Activated B cell treated with CpG ODN at 0.5 μM for 24 hours (primary cell): ENCODE data around the gene TSSK6. TPM values are rescaled to one million over a fixed set of nuclear protein-coding genes. Genes with fewer than 3 reads are reported as not detected.
A peak's percentile ranks its signal among the peaks of the same experiment; 100 is the strongest.

Source experiments
- ATAC-seq: fragments of 200-7000 bp; cut with Tn5 transposase; one replicate; pipeline ENCODE4 v1.10.0; 2021; ENCODE audit warnings: low read depth, mild to moderate bottlenecking, moderate library complexity
- CTCF ChIA-PET: fragments of 350-600 bp; sonication (Branson Sonifier 250); formaldehyde crosslinking; loops from one replicate; lab custom pipeline; 2021; ENCODE audit warnings: antibody characterized with exemption; lab: Charles Lee
- POLR2A ChIA-PET: fragments of 350-600 bp; sonication (Branson Sonifier 250); formaldehyde crosslinking; loops from one replicate; lab custom pipeline; 2021; ENCODE audit warnings: antibody characterized with exemption; lab: Charles Lee
- DNase-seq: peaks from one replicate; pipeline ENCODE4 v3.0.0; 2022
- H3K27ac Mint-ChIP-seq: one replicate; pipeline ENCODE4 v1.8.0; 2020; ENCODE audit warnings: mixed read lengths
- H3K27me3 Mint-ChIP-seq: one replicate; pipeline ENCODE4 v1.8.0; 2021; ENCODE audit warnings: mixed read lengths
- H3K36me3 Mint-ChIP-seq: one replicate; pipeline ENCODE4 v1.8.0; 2021; ENCODE audit warnings: low read depth, mixed read lengths
- H3K4me1 Mint-ChIP-seq: one replicate; pipeline ENCODE4 v1.8.0; 2021; ENCODE audit warnings: mixed read lengths
- H3K4me3 Mint-ChIP-seq: one replicate; pipeline ENCODE4 v1.8.0; 2020; ENCODE audit warnings: mild to moderate bottlenecking, mixed read lengths
- H3K9me3 Mint-ChIP-seq: one replicate; pipeline ENCODE4 v1.8.0; 2020; ENCODE audit warnings: mixed read lengths
- intact Hi-C: fragments of 100-400 bp; cut with micrococcal nuclease; formaldehyde crosslinking; loops from one replicate; pipeline ENCODE4 v1.15.1; 2024
- total RNA-seq: library from RNA; stranded (reverse); gene quantifications from 2 replicates; pipeline ENCODE4 v1.2.3, GENCODE V29; 2022
- TF ChIP-seq, protein P1 (sequence below): fragments of 200-600 bp; IDR thresholded peaks from one replicate; pipeline ENCODE4 v1.8.0; 2022; ENCODE audit warnings: antibody characterized with exemption, mild to moderate bottlenecking

Gene TSSK6
- total RNA-seq, 1 donor from 2014 or later = 4.3 TPM

GRCh38 chr19:19487950-19488874 is 27.1 kb downstream of the TSSK6 start:
- H3K27me3 Mint-ChIP-seq = no peaks in the 10 kb centered on the region
- H3K36me3 Mint-ChIP-seq = peaks cover 23% of the 10 kb centered on the region
- intact Hi-C loops = no loop called here
- no peak for ATAC-seq
- ChIA-PET POLR2A (interaction anchor here (0.6 to 3.9 kb wide), 8 partner anchors 28 to 124 kb away, joined by 4 to 35 read pairs (median 8); partner anchors contain the start of genes GATAD2A, NDUFA13 and TSSK6), CTCF (interaction anchor here (0.9 to 6.7 kb wide), 6 partner anchors 19 to 332 kb away, joined by 3 to 140 read pairs (median 4); partner anchors contain the start of genes GATAD2A and GMIP)
- peak overlapping the region; percentile 91 for H3K27ac Mint-ChIP-seq
- H3K4me3 Mint-ChIP-seq = peak overlapping the region; percentile 58
- DNase-seq = no peak
- TF ChIP-seq, protein P1, sequence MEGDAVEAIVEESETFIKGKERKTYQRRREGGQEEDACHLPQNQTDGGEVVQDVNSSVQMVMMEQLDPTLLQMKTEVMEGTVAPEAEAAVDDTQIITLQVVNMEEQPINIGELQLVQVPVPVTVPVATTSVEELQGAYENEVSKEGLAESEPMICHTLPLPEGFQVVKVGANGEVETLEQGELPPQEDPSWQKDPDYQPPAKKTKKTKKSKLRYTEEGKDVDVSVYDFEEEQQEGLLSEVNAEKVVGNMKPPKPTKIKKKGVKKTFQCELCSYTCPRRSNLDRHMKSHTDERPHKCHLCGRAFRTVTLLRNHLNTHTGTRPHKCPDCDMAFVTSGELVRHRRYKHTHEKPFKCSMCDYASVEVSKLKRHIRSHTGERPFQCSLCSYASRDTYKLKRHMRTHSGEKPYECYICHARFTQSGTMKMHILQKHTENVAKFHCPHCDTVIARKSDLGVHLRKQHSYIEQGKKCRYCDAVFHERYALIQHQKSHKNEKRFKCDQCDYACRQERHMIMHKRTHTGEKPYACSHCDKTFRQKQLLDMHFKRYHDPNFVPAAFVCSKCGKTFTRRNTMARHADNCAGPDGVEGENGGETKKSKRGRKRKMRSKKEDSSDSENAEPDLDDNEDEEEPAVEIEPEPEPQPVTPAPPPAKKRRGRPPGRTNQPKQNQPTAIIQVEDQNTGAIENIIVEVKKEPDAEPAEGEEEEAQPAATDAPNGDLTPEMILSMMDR = no peak
- no peaks in the 10 kb centered on the region for H3K9me3 Mint-ChIP-seq
- H3K4me1 Mint-ChIP-seq = peaks cover 63% of the 10 kb centered on the region

DNA sequence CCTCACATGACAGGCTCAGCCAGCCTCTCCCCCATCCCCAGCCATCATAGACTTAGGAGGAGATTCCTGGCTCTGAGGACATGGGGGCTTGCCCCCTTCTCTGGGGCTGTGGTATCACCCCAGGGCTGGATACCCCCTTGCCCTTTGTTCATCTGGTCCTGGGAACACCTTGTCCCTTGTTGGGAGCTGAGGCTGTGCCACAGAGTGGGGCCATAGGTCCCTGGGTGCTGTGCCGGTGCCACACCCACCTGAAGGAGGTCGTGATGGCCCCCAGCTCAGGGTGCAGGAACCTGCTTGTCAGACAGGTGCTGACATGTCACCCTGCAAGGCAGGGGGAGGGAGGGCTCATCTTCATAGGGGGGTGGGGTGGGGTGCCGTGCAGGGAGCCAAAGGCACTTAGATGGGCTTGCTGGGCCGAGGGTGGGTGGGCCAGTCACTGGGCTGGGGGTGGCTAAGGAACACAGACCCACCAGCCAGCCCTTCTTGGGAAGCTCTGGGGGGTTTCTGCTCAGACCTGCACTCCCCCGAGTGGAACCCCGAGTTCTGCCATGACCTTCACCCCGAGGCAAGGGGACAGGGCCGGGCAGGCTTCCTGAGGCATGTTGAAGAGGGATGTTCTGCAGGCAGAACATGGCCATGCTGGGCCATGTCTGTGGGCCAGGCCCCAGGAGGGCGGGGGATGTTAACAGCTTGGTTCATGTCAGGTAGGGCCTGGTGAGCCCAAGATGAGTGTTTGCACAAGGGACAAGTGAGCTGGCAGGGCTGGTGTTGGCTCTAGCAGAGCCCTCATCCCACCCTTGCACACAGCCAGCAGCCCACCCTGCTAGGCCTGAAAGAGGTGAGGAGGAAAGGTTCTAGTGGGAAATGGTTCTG is 28.0 kb downstream of the TSSK6 start:
- Mint-ChIP-seq H3K4me1 (peaks cover 70% of the 10 kb centered on the region), H3K4me3 (no peak overlapping the region)
- POLR2A ChIA-PET = interaction anchor here (0.6 to 3.9 kb wide), 5 partner anchors 27 to 286 kb away, joined by 4 to 35 read pairs (median 8); partner anchors contain the start of gene GATAD2A

GRCh38 chr19:19486343-19487076 is 28.8 kb downstream of the TSSK6 start:
- peak overlapping the region; percentile 90 for H3K27ac Mint-ChIP-seq

More for the DNA sequence above, 28.0 kb downstream of the TSSK6 start:
- TF ChIP-seq, protein P1 = no peak
- no peaks in the 10 kb centered on the region for H3K27me3 Mint-ChIP-seq
- H3K27ac Mint-ChIP-seq = peak overlapping the region; percentile 91
- ATAC-seq (no peak), DNase-seq (no peak)
- CTCF ChIA-PET = interaction anchor here (0.9 to 6.7 kb wide), 3 partner anchors 82 to 332 kb away, joined by 3 to 140 read pairs (median 49); partner anchors contain the start of gene GATAD2A
- intact Hi-C loops = no loop called here
- H3K9me3 Mint-ChIP-seq = no peaks in the 10 kb centered on the region
- H3K36me3 Mint-ChIP-seq = peaks cover 18% of the 10 kb centered on the region

DNA sequence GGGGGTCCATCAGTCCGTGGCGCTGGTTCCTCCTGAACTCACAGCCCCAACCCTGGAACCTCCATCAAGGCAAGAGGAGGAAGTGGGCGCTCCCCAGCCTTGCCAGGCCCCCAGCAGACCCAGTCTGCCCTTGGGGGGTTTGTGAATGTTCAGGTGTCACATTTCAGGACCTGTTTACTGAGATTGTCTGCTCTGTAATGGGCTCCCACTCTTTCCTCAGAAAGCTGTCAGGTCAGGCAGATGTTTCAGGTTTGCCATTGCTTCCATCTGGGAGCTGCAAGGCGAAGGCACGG is 29.4 kb downstream of the TSSK6 start:
- DNase-seq (no peak), ATAC-seq (no peak)
- TF ChIP-seq, protein P1 = no peak
- Mint-ChIP-seq H3K4me1 (peaks cover 70% of the 10 kb centered on the region), H3K4me3 (no peak overlapping the region), H3K27ac (peak overlapping the region; percentile 90), H3K36me3 (peaks cover 20% of the 10 kb centered on the region), H3K9me3 (no peaks in the 10 kb centered on the region), H3K27me3 (no peaks in the 10 kb centered on the region)
- POLR2A ChIA-PET = interaction anchor here (1.5 to 1.7 kb wide), 2 partner anchors 81 to 121 kb away, joined by 7 to 11 read pairs; partner anchors contain the start of gene GATAD2A
- intact Hi-C loops = loop anchor here (1.0 to 2.0 kb wide), 2 partner anchors 25 to 81 kb away; partner anchors contain the start of gene GATAD2A
- CTCF ChIA-PET = interaction anchor here (1.8 kb wide), 1 partner anchor 119 kb away, joined by 5 read pairs; no protein-coding TSS in a partner anchor

More at GRCh38 chr19:19486343-19487076, 28.8 kb downstream of the TSSK6 start:
- ATAC-seq (no peak), DNase-seq (no peak)
- TF ChIP-seq, protein P1 = no peak
- intact Hi-C loops = no loop called here
- Mint-ChIP-seq H3K27me3 (no peaks in the 10 kb centered on the region), H3K36me3 (peaks cover 19% of the 10 kb centered on the region), H3K9me3 (no peaks in the 10 kb centered on the region), H3K4me3 (no peak overlapping the region), H3K4me1 (peaks cover 70% of the 10 kb centered on the region)
- ChIA-PET CTCF (interaction anchor here (6.7 kb wide), 1 partner anchor 120 kb away, joined by 140 read pairs; no protein-coding TSS in a partner anchor), POLR2A (interaction anchor here (0.5 to 0.6 kb wide), 2 partner anchors 120 to 286 kb away, joined by 7 to 8 read pairs; no protein-coding TSS in a partner anchor)
